Rectal smooth muscle tissue (tissue), 1 donor: ENCODE data around the gene REC114.

ENCODE experiments used
- H3K27ac ChIP-seq: one replicate; pipeline ENCODE4 v1.7.0; 2013; ENCODE audit warnings: low read depth, low read length, inconsistent platforms
- H3K27me3 ChIP-seq: one replicate; pipeline ENCODE4 v1.7.0; 2013; ENCODE audit warnings: low read length; ENCODE audit not compliant: control insufficient read depth, insufficient read depth
- H3K36me3 ChIP-seq: one replicate; pipeline ENCODE4 v1.7.0; 2013; ENCODE audit warnings: low read length; ENCODE audit not compliant: control insufficient read depth, insufficient read depth
- H3K4me1 ChIP-seq: one replicate; pipeline ENCODE4 v1.7.0; 2013; ENCODE audit warnings: low read length; ENCODE audit not compliant: control insufficient read depth, insufficient read depth
- H3K4me3 ChIP-seq: one replicate; pipeline ENCODE4 v1.7.0; 2013; ENCODE audit warnings: low read length
- H3K9ac ChIP-seq: one replicate; pipeline ENCODE4 v1.7.0; 2013; ENCODE audit warnings: low read length

The REC114 gene

DNA sequence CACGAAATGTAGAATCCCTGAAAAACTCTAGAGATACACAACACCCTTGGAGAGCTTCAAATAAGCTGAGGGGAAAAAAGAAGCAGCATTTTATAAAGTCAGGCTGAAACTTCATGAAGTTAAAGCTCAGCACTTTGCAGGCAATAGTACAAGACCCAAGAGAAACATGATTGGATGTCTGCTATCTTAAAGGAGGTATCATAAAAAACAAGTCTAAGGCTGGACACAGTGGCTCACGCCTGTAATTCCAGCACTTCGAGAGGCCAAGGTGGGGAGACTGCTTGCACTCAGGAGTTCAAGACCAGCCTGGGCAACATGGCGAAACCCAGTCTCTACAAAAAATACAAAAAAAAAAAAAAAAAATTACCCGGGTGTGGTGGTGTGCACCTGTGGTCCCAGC is 147.3 kb downstream of the REC114 start:
- Histone ChIP-seq H3K36me3 (peaks cover 13% of the 10 kb centered on the region), H3K9ac (no peak overlapping the region), H3K27me3 (no peaks in the 10 kb centered on the region), H3K27ac (no peak overlapping the region), H3K4me1 (peaks cover 15% of the 10 kb centered on the region), H3K4me3 (no peak overlapping the region)

DNA sequence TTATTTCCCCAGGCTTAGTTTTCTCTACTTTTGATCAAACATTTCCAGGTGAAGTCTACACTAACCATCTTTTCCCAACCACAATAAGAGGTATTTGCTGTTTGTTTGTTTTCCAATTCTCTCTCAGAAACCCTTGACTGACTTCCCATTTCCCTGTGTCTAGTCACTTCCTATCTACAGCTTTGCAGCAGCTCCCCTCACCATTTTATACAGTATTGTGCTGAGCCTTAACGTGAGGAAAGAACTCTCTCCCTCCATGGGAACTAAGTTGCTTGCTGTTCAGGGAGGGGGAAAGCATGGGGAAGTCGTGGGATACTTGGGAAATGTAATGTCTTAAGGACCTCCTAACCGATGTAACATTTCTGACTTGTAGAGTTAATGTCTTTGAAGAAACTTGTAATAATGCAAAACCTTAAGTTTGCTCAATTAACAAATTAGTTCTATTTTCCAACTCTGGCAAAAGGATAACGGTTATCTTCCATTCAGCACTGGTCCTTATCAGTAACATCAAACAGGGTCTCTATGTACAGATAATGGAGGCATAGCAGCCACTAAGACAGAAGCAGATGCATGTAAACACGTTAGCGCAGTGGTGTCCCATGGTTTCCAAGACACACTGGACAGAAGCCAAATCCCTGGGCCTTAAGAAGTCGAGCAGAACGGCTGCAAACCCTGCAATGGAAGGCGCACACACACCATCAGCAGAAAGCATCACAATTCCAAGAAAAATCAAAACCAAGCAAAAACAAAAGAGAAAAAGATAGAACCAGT is 150.5 kb downstream of the REC114 start:
- Histone ChIP-seq H3K4me3 (no peak overlapping the region), H3K27me3 (no peaks in the 10 kb centered on the region), H3K9ac (no peak overlapping the region), H3K27ac (no peak overlapping the region), H3K36me3 (peaks cover 5% of the 10 kb centered on the region), H3K4me1 (peaks cover 41% of the 10 kb centered on the region)

DNA sequence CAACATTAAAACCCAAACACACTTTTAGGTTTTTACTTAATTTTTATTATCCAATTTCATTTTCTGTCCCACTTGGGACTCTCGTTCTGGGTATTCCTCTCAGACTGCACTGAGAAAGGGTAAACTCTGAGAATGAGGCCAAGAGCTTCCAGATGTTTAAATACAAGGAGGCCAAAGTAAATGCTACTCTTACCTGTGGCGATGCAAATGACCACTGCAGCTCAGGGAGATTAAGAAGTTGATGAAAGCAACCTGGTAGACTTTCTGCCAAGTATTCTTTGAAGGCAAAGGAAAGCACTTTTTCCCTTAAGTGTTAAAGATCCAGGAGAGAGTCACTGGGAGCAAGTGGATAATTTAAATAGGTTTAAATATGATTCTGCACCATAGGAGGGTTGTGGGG is 151.1 kb downstream of the REC114 start:
- Histone ChIP-seq H3K27ac (no peak overlapping the region), H3K4me1 (peaks cover 47% of the 10 kb centered on the region), H3K4me3 (no peak overlapping the region), H3K9ac (no peak overlapping the region), H3K27me3 (no peaks in the 10 kb centered on the region), H3K36me3 (peaks cover 5% of the 10 kb centered on the region)

DNA sequence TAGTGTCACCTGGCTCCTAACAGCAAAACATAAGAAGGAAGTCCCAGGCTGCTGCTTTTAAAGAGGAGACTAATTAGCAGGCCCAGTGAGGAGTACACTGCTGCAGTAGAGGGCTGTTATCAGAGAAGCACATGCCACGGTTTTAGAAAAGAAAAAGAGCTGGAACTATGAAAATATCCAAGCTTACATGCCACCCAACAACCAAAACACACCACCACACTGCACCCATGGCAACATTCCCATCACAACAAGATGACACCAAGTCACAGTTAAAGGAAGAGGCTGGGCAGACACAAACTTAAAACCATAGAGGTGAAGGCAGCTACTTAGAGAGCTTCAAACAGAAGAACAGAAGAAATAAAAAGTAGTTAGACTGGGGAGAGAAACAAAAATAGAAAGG is 153.2 kb downstream of the REC114 start:
- Histone ChIP-seq H3K36me3 (peaks cover 5% of the 10 kb centered on the region), H3K27me3 (no peaks in the 10 kb centered on the region), H3K4me3 (no peak overlapping the region), H3K4me1 (peaks cover 61% of the 10 kb centered on the region), H3K9ac (no peak overlapping the region), H3K27ac (no peak overlapping the region)

DNA sequence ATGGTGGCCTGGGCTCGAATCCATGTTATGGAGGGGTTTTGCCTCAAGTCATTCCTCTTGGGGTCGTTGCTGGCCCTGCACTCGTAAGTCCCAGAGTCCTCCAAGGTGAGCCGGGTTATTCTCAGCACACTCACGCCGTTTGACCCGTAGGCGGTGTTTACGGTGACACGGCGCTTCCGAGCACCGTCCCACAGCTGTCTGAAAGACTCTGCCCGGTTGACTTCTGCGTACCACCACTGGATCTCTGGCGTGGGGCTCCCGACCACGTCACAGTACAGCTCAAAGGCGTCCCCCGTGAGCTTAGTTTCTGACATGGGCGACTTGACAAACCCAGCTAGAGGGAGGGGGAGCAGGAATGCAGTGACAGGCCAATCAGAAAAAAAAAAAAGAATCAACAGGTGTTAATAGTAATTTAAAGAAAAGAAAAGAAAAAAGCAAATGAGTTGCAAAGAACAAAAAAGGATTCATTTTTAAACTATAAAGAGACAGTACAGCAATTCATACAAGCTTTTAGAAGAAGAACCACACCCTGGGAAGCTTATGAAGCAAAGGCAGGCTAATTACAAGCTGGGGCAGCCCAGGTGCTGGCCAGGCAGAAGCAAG is 154.2 kb downstream of the REC114 start:
- Histone ChIP-seq H3K4me3 (no peak overlapping the region), H3K27ac (peak overlapping the region; percentile 15), H3K27me3 (no peaks in the 10 kb centered on the region), H3K4me1 (peaks cover 70% of the 10 kb centered on the region), H3K36me3 (no peaks in the 10 kb centered on the region), H3K9ac (no peak overlapping the region)

DNA sequence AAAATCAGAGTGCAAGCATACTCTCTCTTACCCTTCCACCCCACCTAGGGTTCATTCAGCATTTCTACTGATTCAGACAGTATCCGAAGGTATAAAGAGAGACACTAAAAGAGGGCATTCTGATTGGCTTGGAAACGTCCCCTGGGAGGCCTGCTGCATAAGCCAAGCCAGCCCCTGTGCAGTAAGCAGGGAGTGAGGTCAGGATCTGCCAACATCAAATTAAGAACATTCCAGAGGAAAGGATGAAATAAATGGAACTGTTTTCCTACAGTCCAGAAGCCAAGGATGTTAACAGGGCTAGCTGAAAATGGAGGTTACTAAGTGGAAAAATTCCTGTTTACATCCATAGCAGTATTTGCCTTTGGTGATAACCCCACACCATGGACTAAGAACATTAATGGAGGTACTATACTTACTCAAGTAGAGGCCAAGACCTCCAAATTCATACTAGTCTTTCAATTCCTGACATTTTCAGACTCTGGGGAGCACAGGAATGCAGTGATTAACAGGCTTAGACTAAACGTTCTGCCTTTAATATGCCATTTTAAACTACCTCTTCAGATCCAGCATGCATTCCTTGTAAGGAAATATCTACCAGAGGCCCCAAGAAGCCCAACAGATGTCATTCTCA is 155.7 kb downstream of the REC114 start:
- peak overlapping the region; percentile 28 for H3K27ac ChIP-seq
- H3K27me3 ChIP-seq, result no peaks in the 10 kb centered on the region
- no peak overlapping the region for H3K9ac ChIP-seq
- no peak overlapping the region for H3K4me3 ChIP-seq
- no peaks in the 10 kb centered on the region for H3K36me3 ChIP-seq
- H3K4me1 ChIP-seq, result peaks cover 78% of the 10 kb centered on the region

DNA sequence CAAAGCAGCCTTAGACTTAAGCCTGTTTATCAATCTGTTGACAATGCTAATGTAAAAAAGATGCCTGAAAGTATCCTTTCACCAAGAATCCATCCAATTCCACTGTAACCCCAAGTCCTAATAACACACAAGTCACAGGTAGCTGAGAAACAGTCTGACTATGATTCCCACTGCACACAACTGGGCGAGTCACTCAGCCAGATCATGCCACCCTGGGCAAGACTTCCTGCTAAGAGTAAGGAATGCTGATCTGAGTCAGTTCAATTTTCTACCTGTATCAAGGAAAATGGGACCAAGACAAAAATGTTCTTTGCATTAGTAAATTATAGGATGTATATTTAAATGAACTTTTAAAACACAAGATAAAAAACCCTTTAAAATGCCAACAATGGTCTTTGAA is 157.0 kb downstream of the REC114 start:
- no peak overlapping the region for H3K27ac ChIP-seq
- peaks cover 74% of the 10 kb centered on the region for H3K4me1 ChIP-seq
- H3K9ac ChIP-seq, result no peak overlapping the region
- H3K36me3 ChIP-seq, result no peaks in the 10 kb centered on the region
- no peak overlapping the region for H3K4me3 ChIP-seq
- H3K27me3 ChIP-seq, result no peaks in the 10 kb centered on the region

DNA sequence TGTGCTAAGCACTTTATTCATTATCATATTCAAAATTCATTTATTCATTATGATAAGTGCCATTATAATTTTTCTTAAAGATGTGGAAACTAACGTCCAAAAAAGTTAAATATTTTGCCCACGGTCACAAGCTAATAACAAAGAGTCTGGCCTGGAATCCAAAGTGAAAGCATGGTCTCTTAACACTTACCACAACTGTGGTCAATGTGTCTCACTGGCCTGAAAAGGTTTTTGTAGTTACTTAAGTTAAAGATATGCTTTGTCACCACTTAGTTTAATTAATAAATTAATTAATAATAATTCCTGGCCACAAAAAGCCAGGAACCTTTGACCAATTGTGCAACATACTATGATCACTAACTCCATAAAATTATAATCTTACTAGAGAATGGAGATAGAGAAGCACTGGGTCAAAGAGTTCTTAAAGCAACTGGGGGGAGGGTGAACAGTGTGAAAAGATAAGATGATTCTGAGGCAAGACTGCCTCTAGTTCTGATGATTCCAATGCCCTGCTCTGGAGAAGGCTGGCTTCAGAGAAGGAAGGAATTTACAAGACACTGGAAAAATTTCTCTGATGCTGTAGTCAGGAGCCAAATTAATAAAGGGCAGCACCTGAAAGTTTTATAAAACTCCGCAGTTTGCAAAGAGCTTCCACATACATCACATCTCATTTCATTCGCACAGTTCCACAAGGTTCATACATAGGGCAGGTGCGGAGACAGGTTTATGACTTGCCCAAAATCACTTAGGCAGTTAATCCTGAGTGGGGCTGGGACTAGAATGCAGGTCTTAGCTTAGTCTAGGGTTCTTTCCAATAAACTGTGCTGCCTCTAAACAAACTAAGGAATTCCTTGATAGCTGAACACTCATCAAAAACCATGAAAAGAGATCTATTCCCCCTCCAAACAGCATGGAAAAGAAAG is 157.7 kb downstream of the REC114 start:
- no peak overlapping the region for H3K9ac ChIP-seq

DNA sequence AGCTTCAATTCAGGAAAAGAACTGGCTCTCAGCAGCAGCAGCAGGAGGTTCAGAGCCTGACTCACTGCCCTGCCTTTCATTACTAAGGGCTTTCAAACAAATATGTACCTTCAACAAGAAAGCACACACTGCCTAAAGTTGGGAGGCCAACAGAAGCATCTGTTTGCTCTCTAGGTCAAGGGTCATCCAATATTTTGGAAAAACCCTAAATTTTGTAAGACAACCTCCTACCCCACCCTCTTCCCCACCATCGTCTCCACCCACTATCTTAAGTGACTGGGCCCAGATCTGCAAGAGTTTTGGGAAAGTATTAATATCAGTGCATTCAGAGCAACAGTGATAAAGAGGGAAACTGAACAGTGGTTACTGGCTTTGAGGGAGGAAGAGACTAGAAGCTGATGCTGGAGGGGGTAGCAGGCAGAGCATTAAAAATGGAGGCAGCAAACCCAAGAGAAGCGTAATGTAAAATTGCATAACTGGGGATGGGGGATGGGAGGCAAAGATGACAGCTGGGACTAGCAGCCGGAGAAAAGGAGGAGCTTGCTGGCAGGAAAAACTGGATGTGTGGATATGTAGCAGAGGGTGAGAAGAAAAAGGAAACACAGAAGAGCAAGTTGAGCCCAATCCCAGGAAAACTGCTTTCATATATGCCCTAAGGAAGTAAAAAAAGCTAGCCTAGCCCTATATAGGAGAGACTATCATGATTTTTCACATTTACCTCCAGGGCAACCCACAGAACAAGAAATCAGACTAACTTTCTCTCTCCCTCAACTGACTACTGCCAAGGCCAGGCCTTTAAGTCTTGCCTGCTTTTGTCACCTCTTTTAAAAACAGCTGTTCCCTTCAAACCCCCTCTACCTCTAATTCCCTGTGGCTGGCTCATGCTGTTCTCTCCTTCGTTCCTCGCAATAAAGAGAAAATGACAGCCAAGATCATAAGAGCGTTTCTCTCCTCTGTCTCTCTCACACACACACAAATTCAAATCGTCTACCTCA is 158.8 kb downstream of the REC114 start:
- Histone ChIP-seq H3K9ac (no peak overlapping the region), H3K4me1 (peaks cover 62% of the 10 kb centered on the region), H3K27me3 (no peaks in the 10 kb centered on the region), H3K4me3 (peak overlapping the region; percentile 4), H3K36me3 (no peaks in the 10 kb centered on the region), H3K27ac (peak overlapping the region; percentile 79)

More for the DNA sequence above, 157.7 kb downstream of the REC114 start:
- H3K27ac ChIP-seq, result peak overlapping the region; percentile 79
- H3K36me3 ChIP-seq, result no peaks in the 10 kb centered on the region
- H3K4me1 ChIP-seq, result peaks cover 71% of the 10 kb centered on the region
- H3K27me3 ChIP-seq, result no peaks in the 10 kb centered on the region
- H3K4me3 ChIP-seq, result no peak overlapping the region

DNA sequence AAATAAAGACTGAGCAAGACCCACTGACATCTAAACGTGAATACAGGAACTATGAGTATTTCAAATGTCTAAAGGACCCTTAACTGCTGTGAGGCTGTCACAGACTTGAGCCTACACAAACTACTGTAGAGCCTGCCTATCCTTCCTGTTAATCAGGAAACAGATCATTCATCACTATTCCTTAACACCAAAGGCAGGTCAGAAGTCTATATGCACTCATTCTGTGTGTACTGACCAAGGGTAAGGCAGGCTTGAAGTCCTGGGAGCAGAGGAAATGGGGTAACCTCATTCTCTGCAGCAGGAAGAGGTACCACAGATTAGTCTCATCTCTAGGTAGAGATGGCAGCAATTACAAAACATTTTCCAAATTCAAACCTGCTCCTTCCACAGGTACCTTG is 159.5 kb downstream of the REC114 start:
- H3K27me3 ChIP-seq, result no peaks in the 10 kb centered on the region
- H3K27ac ChIP-seq, result peak overlapping the region; percentile 79
- H3K4me3 ChIP-seq, result no peak overlapping the region
- H3K9ac ChIP-seq, result no peak overlapping the region
- peaks cover 57% of the 10 kb centered on the region for H3K4me1 ChIP-seq
- H3K36me3 ChIP-seq, result no peaks in the 10 kb centered on the region

DNA sequence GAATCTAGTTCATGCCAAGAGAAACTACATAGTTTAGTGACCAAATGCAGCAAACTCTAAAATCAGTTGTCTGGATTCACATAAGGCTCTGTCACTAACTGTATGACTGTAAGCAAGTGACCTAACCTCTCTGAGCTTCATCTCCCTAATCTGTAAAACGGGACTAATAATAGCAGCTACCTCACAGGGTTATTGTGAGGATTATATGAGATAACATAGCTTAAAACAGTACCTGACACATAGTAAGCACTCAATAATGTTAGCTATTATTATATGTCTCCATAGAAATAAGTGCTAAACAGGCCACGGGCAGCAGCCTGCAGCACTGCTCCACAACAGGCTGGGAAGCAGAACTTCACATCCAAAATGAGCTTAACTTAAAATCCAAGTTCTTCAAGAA is 160.0 kb downstream of the REC114 start:
- Histone ChIP-seq H3K4me3 (no peak overlapping the region), H3K27me3 (no peaks in the 10 kb centered on the region), H3K4me1 (peaks cover 57% of the 10 kb centered on the region), H3K27ac (peak overlapping the region; percentile 79), H3K36me3 (no peaks in the 10 kb centered on the region), H3K9ac (peak overlapping the region; percentile 5)
